HG03039 (cell line): ENCODE measurements around the gene RPP25.

Experiments
- ATAC-seq: cut with Tn5 transposase; IDR thresholded peaks from one replicate; pipeline ENCODE4 v1.9.1; 2021; ENCODE audit warnings: mild to moderate bottlenecking, moderate library complexity; ENCODE audit not compliant: unreplicated experiment

RPP25 gene

DNA sequence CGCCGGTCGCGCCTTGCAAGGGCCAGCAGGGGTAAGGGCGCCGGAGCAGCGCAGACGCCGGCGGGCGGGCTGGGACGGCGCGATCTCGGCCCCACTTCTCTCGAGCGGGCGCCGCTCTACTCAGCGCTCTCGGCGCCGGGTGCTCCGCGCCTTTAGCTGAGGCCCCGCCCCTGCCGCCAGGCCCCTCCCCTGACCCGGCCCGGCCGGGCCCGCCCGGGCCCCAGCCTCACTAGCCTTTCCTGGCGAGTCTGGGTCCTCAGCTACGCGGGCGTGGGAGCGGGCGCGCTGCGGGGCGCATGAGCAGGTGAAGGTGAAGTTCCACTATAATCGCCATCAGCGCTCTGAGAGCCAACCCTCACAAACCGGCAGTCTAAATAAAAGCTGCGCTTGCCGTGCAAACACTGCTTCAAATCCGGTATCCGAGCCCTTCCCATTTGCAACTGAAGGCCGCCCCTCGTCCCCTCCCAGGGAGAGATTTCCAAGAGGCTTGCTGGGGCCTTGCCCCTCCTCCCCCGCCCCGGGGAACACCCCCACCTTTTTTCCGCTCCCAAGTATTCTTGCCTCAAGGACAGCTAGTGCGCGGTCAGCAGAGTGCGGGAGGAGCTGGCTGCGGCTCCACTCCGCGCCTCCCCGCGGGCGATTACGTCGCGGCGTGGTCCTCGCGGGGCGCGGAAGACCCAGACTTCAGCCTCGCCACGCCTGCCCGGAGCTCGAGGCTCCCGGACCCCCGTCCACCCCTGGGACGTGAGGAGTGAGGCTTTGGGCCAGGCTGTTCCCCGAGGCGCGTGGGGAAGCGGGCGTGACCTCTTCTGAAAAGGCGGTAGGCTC lies at the start of gene RPP25:
Gene RPP25, minus strand, starts transcription at position 125 of the 828 bp plus-strand sequence. CDS start 189 bp downstream, outside the sequence.
- ATAC-seq = peak; percentile 53

- no peak for ATAC-seq
Observed at GRCh38 chr15:75002398-75002797, 45.8 kb upstream of the RPP25 start.

DNA sequence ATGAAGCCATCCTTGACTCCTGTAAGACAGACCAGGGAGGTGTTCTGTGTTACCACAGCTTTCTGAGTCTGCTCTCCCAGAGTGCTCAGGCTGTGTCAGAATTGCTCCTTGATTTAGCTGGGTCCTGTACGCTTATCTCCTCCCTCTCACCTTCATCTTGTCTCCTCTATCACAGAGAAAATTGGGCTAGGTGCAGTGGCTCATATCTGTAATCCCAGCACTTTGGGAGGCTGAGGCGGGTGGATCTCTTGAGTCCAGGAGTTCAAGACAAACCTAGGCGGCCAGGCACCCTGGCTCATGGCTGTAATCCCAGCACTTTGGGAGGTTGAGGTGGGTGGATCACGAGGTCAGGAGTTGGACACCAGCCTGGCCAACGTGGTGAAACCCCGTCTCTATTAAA lies 44.7 kb upstream of the RPP25 start:
- ATAC-seq = no peak

DNA sequence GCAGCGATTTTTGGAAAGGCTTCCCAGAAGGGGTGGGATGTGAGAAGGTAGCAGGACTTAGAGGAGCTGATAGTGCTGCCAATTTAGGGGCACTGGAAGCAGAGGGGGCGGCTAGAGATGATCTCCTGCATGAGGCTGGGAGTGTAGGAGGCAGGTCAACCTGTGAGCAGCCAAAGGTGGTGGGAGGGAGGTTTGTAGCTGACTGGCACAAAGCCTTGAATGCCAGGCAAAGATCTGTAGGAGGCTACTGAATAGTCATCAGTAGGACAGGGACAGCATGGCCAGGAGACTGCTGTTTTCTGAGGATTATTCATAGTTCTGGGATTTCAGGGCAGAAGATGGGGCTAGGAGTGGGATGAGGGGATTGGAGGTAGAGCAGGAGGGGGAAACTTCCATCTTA lies 41.0 kb upstream of the RPP25 start:
- no peak for ATAC-seq

GRCh38 chr15:74997141-74997540 lies 40.6 kb upstream of the RPP25 start:
- no peak for ATAC-seq

- ATAC-seq = peak; percentile 5
Observed at GRCh38 chr15:74995779-74996765, 39.5 kb upstream of the RPP25 start.

DNA sequence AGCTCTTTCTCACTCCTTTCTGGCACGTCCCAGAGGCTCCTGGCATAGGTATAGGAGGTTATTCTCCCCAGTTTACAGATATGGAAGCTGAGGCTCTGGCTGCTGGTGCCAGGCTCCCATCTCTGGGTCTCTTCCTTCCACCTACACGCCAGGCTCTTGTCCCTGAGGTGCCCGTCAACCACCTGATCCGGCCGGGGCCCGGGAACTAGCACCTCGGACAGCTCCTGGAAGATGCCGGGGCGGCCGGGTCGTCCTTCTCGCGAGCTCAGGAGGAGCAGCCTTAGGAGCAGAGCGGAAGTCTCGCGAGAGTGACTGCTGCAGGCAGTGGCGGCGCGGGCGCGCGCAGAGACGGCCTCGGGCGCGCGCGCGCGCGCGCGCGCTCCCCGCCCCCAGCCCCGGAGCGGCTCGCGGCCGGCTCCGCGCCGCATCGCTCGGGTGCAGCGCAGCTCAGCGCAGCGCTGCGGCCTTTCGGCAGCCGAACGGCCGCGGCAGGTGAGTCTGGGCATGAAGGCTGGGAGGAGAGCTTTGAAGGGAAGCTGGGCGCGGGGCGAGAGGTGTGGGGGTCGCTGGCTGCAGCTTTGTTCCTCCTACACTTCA lies 38.7 kb upstream of the RPP25 start, which contains the start of gene SCAMP5:
Gene SCAMP5, plus strand, starts transcription at position 382 of the 597 bp plus-strand sequence. CDS start 16,277 bp downstream, outside the sequence.
- ATAC-seq = peak; percentile 75

- no peak for ATAC-seq
Observed at GRCh38 chr15:74994685-74995084, 38.1 kb upstream of the RPP25 start.

- ATAC-seq = no peak
Observed at GRCh38 chr15:74994236-74994635, 37.7 kb upstream of the RPP25 start.

DNA sequence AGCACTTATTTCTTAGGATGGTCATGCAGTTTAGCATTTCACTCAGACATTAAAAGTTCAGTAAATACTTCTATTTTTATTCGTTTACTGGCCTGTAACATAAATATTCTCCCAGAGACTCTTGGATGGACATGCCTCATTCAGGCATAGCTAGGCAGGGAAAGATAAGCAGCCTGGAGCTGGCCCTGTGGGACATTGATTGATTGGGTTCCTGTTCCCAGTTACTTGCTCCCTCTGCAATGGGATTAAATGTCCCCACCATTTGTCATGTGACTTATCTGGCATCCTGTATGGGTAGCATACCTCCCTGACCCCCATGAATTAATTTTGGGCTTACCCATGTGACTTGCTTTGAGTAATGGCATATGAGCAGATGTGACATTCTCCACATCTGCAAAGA lies 36.0 kb upstream of the RPP25 start:
- ATAC-seq = no peak

GRCh38 chr15:74989527-74989926 lies 33.0 kb upstream of the RPP25 start:
- no peak for ATAC-seq

DNA sequence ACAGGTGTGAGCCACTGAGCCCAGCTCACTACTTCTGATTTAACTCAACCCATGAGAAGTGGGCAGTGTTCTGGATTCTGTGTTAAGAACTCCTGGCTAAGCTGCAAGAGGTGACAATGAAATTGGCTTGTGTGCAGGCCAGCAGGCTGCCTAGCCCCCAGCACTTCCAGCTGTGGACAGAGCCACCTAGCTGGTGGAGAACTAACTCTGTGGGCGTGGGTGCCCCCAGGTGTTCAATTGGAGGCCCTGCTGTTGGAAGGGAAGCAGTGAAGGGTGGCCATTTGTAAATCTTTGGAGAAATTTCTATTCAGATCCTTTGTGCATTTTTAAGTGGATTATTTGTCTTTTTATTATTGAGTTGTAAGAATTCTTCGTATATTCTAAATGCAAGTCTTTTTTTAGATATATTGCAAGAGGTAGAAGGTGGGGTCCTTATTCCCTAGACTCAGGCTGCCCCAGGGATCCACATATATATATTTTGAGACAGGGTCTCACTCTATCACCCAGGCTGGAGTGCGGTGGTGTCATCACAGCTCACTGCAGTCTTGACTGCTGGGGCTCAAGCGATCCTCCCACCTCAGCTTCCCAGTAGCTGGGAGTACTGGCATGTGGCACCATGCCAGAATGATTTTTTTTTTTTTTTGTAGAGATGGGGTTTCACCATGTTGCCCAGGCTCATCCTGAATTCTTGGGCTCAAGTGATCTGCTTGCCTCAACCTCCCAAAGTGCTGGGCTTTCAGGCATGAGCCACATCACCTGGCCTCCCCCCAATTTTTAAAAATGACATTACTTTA lies 31.6 kb upstream of the RPP25 start:
- ATAC-seq = no peak

DNA sequence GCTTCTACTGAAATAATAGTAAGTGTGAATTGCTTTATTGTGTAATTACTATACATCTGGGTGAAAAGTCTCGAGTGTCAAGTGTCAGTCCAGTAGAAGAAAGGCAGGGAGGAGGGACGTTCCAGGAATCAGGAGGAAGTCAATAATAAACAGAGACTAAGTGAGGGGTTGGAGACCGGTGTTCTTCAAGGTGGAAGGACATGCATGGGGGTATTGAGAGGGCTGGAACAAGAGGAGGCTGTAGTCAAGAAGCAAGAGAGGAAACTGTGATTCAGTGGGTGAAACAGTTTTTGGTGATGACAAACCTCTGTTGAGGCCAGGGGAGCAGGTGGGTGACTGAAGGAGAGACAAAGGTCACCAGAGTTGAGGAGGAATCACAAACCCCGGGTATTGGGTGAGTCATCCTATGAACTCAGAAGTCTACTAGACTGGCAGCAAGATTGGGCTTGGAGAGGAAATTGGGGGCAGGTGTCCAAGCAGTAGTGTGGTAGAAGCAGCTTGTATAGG lies 27.2 kb upstream of the RPP25 start:
- ATAC-seq = no peak

GRCh38 chr15:74982183-74982582 lies 25.6 kb upstream of the RPP25 start:
- ATAC-seq = no peak

DNA sequence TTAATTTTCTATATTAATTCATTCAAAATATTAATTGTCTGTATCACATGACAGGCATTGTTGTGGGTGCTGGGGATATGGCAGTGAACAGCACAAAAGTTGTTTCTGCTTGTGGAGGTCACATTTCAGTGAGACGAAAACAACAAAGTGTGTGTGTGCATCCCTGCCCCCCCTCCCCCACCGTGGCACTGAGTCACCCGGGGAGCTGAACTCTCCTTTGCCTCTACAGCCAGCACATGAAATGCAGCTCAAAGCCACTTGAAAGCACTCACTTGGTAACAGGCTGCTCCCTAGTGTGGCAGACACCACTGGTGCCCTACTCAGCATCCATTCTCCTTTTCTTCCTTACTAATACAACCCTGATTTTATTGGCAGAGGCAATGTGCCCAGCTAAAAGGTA lies 21.9 kb upstream of the RPP25 start:
- no peak for ATAC-seq

DNA sequence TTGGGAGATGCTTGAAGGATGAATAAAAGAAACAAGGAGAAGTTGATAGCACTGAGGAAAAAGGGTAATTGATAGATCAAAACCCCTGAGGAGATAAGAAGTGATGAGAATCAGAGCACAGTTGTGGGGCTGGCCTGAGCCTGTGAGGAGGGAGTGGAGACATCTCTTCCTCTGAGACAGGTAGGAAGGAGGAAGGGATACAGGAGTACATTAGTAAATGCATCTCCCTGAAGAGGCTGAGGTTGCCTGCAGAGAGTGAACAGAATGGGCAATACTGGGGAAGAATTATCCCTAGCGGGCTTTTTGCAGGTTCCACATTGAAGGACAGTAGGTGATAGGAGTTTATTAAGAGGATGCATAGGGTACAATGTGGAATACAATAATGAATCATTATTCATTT lies 21.5 kb upstream of the RPP25 start:
- ATAC-seq = no peak

DNA sequence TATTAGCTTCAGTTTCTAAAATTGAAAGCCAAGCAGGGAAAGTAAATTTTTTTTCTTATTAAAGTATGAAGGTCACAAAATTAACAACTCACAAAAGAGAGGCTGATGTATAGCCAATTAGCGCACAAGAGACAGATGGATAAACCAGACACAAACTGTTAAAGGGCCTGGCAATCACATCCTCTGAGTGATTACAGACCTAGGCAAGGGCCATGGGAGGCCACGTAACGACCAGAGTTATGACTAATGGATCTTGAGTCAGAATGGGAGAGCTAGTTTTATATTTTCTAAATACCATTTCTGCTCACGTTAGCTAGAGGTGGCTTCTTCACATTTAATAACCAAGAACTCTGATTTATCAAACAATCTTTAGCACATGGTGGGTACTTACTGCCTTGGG lies 21.0 kb upstream of the RPP25 start:
- no peak for ATAC-seq

GRCh38 chr15:74976159-74976558 lies 19.6 kb upstream of the RPP25 start:
- no peak for ATAC-seq

DNA sequence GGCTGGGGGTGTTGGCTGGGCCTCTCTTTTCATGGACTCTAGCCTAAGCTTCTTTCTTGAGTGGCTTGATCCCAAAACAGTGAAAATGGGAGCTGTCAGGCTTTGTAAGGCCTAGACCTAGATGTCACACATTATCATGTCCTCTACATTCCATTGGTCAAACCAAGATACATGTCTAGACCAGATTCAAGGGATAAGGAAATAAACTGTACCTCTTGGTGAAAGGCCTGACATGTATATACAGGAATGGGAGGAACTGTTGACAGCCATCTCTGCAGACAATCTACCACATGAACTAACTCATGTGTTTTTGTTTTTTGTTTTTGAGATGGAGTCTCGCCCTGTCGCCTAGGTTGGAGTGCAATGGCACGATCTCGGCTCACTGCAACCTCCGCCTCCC lies 11.1 kb upstream of the RPP25 start:
- no peak for ATAC-seq

GRCh38 chr15:74964794-74965193 lies 8.2 kb upstream of the RPP25 start:
- no peak for ATAC-seq
